ENCODE data around the gene RMP24.

The RMP24 gene

DNA sequence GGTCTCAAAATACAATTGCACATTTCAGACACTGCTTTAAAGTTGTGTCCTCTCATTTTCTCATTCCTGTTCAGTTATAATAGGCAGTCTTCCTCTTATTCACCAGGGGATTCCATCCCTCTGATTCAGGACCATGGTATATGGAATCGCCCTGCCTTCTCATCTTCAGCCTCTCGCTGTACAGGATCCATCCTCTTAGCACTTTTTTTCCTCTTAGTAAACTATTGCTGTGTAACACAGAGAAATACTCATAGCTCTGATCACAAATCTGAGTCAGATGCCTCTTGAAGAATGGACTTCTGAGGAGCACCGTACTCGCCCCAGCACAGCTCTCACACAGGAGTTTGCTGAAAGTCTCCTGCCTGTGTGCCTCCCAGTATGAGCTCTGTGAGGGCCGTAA is 11.3 kb downstream of the RMP24 start (continued):
- TF ChIP-seq, protein P1, sequence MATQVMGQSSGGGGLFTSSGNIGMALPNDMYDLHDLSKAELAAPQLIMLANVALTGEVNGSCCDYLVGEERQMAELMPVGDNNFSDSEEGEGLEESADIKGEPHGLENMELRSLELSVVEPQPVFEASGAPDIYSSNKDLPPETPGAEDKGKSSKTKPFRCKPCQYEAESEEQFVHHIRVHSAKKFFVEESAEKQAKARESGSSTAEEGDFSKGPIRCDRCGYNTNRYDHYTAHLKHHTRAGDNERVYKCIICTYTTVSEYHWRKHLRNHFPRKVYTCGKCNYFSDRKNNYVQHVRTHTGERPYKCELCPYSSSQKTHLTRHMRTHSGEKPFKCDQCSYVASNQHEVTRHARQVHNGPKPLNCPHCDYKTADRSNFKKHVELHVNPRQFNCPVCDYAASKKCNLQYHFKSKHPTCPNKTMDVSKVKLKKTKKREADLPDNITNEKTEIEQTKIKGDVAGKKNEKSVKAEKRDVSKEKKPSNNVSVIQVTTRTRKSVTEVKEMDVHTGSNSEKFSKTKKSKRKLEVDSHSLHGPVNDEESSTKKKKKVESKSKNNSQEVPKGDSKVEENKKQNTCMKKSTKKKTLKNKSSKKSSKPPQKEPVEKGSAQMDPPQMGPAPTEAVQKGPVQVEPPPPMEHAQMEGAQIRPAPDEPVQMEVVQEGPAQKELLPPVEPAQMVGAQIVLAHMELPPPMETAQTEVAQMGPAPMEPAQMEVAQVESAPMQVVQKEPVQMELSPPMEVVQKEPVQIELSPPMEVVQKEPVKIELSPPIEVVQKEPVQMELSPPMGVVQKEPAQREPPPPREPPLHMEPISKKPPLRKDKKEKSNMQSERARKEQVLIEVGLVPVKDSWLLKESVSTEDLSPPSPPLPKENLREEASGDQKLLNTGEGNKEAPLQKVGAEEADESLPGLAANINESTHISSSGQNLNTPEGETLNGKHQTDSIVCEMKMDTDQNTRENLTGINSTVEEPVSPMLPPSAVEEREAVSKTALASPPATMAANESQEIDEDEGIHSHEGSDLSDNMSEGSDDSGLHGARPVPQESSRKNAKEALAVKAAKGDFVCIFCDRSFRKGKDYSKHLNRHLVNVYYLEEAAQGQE (IDR thresholded peaks at IDR 0.05; ENCODE audit: low read depth, low read length): no peak
- TF ChIP-seq, protein P2, sequence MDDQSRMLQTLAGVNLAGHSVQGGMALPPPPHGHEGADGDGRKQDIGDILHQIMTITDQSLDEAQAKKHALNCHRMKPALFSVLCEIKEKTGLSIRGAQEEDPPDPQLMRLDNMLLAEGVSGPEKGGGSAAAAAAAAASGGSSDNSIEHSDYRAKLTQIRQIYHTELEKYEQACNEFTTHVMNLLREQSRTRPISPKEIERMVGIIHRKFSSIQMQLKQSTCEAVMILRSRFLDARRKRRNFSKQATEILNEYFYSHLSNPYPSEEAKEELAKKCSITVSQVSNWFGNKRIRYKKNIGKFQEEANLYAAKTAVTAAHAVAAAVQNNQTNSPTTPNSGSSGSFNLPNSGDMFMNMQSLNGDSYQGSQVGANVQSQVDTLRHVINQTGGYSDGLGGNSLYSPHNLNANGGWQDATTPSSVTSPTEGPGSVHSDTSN (IDR thresholded peaks at IDR 0.05): no peak
- no peak for TF ChIP-seq MXI1 (IDR thresholded peaks at IDR 0.05; ENCODE audit: low read depth, low read length)
- no peak for TF ChIP-seq FOXM1 (IDR thresholded peaks at IDR 0.05; ENCODE audit: low read depth)
- TF ChIP-seq TEAD4 (IDR thresholded peaks at IDR 0.05; ENCODE audit: borderline replicate concordance, insufficient read depth): no peak

DNA sequence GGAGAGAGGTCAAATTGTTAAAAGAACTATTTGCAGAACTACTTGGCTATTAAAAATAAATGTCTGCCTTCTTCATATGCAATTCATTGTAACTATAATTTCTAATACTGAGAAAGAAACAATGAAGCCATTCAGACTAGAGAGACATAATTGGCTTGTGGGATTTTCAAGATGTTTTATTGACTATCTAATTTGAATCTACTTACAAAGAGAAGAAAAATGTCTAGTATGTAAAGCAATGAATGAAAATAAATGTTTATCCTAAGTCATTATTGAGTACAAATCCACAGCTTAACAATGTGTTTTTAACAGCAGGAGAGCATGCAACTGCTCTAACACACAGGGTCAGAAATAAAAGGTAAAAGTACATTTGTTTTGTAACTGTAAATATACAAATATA is 19.2 kb downstream of the RMP24 start:
- Histone ChIP-seq H3K27ac (ENCODE audit: low read depth in 2 of 2, low read length in 1 of 2) (0 out of 4 replicates have a peak overlapping the region, but pooled peaks of 1 of the 2 experiments have one; percentile 19), H3K9ac (no peak overlapping the region), H3K4me3 (ENCODE audit: low read depth in 2 of 2, low read length in 1 of 2) (no peak overlapping the region), H4K20me1 (ENCODE audit: insufficient read depth) (no peaks in the 10 kb centered on the region), H3K4me2 (no peak overlapping the region), H3K4me1 (ENCODE audit: control insufficient read depth in 1 of 2, insufficient read depth in 2 of 2, low read depth in 1 of 2, low read length in 1 of 2) (peaks cover 0 to 9% of the 10 kb centered on the region in 2 experiments; a peak in 1 of 4 replicates), H3K79me2 (ENCODE audit: insufficient read depth) (no peaks in the 10 kb centered on the region), H2AFZ (ENCODE audit: low read depth) (no peak overlapping the region), H3K9me2 (no peaks in the 10 kb centered on the region), H3K36me3 (replicated peaks in 1 of 2; ENCODE audit: control insufficient read depth in 1 of 2, insufficient read depth in 2 of 2, low read length in 1 of 2) (peaks cover 11 to 34% of the 10 kb centered on the region in 2 experiments), H3K27me3 (ENCODE audit: insufficient read depth) (no peaks in the 10 kb centered on the region), H3K9me3 (no peaks in the 10 kb centered on the region), H3F3A (replicated peaks; ENCODE audit: insufficient read depth) (no peaks in the 10 kb centered on the region)
- TF ChIP-seq, protein P3, sequence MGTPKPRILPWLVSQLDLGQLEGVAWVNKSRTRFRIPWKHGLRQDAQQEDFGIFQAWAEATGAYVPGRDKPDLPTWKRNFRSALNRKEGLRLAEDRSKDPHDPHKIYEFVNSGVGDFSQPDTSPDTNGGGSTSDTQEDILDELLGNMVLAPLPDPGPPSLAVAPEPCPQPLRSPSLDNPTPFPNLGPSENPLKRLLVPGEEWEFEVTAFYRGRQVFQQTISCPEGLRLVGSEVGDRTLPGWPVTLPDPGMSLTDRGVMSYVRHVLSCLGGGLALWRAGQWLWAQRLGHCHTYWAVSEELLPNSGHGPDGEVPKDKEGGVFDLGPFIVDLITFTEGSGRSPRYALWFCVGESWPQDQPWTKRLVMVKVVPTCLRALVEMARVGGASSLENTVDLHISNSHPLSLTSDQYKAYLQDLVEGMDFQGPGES (IDR thresholded peaks at IDR 0.05; ENCODE audit: low read depth, low read length): no peak
- no peak for TF ChIP-seq NFIC (IDR thresholded peaks at IDR 0.05; ENCODE audit: borderline replicate concordance)
- TF ChIP-seq JUND (IDR thresholded peaks at IDR 0.05): peak; percentile 21; the same call in 1 of the 2 replicates
- no peak for TF ChIP-seq SIN3A (IDR thresholded peaks at IDR 0.05; ENCODE audit: borderline replicate concordance, low read depth, low read length)
- ChIA-PET POLR2A (no interaction called here), CTCF (no interaction called here)
- no peak for DNase-seq

DNA sequence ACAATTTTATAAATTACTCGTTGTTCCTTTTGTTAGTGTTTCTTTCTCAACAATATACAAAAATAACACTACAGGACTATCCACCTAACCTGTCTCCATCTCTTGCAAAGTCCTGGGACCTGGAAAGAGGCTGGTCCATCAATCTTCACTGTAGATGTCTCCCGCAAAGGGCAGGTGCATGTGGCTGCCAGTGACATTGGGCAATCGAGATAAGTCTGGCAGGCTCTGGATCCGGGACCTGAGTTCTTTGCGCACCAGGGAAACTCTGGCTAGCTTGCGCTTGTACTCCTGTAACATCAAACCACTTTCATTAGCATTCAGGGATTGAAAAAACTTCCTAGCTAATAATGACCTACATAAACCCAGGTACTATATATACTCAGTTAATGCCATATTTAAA is 20.5 kb downstream of the RMP24 start:
- Histone ChIP-seq H3K9me2 (no peaks in the 10 kb centered on the region), H3K4me3 (ENCODE audit: low read depth in 2 of 2, low read length in 1 of 2) (no peak overlapping the region), H3K27ac (ENCODE audit: low read depth in 2 of 2, low read length in 1 of 2) (no peak overlapping the region), H3K9me3 (no peaks in the 10 kb centered on the region), H3K79me2 (ENCODE audit: insufficient read depth) (no peaks in the 10 kb centered on the region), H3K27me3 (ENCODE audit: insufficient read depth) (no peaks in the 10 kb centered on the region), H3K4me1 (ENCODE audit: control insufficient read depth in 1 of 2, insufficient read depth in 2 of 2, low read depth in 1 of 2, low read length in 1 of 2) (peaks cover 0 to 9% of the 10 kb centered on the region in 2 experiments; a peak in 1 of 4 replicates), H3K4me2 (no peak overlapping the region), H3F3A (replicated peaks; ENCODE audit: insufficient read depth) (peaks cover 3% of the 10 kb centered on the region), H4K20me1 (ENCODE audit: insufficient read depth) (no peaks in the 10 kb centered on the region), H3K36me3 (replicated peaks in 1 of 2; ENCODE audit: control insufficient read depth in 1 of 2, insufficient read depth in 2 of 2, low read length in 1 of 2) (peaks cover 11 to 34% of the 10 kb centered on the region in 2 experiments), H2AFZ (ENCODE audit: low read depth) (no peak overlapping the region), H3K9ac (no peak overlapping the region)
- no peak for DNase-seq
- ChIA-PET POLR2A (no interaction called here), CTCF (no interaction called here)
- 92% methylated on average over 6 of the region's 6 CpGs for WGBS (ENCODE audit: low lambda C conversion rate)
- no peak for TF ChIP-seq CHD2 (IDR thresholded peaks at IDR 0.05; ENCODE audit: low read length, partially characterized antibody)
- TF ChIP-seq TEAD4 (IDR thresholded peaks at IDR 0.05; ENCODE audit: borderline replicate concordance, insufficient read depth): no peak
- no peak for TF ChIP-seq MEF2A (IDR thresholded peaks at IDR 0.05; ENCODE audit: borderline replicate concordance, low read depth)
